Parathyroid adenoma (tissue), 2 donors: ENCODE measurements around the gene TFDP1.

ENCODE experiments used
- H2AFZ ChIP-seq: fragments of 300-600 bp; sonication (generic); one replicate; pipeline ENCODE4 v1.7.0; 2017; ENCODE audit warnings: antibody characterized with exemption, mild to moderate bottlenecking
- H3K27ac ChIP-seq: fragments of 300-600 bp; sonication (generic); one replicate; pipeline ENCODE4 v1.7.0; 2017
- H3K27me3 ChIP-seq: fragments of 300-600 bp; sonication (generic); one replicate; pipeline ENCODE4 v1.7.0; 2017; ENCODE audit warnings: low read length; ENCODE audit not compliant: control insufficient read depth, insufficient read depth
- H3K36me3 ChIP-seq: fragments of 300-600 bp; sonication (generic); one replicate; pipeline ENCODE4 v1.7.0; 2017; ENCODE audit warnings: low read length; ENCODE audit not compliant: control insufficient read depth, insufficient read depth
- H3K4me1 ChIP-seq: fragments of 300-600 bp; sonication (generic); one replicate; pipeline ENCODE4 v1.7.0; 2017; ENCODE audit warnings: control low read depth
- H3K4me2 ChIP-seq: fragments of 300-600 bp; sonication (generic); one replicate; pipeline ENCODE4 v1.7.0; 2017; ENCODE audit warnings: low read length
- H3K4me3 ChIP-seq: fragments of 300-600 bp; sonication (generic); one replicate; pipeline ENCODE4 v1.7.0; 2017; ENCODE audit warnings: low read depth, low read length
- H3K79me2 ChIP-seq: fragments of 300-600 bp; sonication (generic); one replicate; pipeline ENCODE4 v1.7.0; 2017; ENCODE audit warnings: control low read depth
- H3K9ac ChIP-seq: fragments of 300-600 bp; sonication (generic); one replicate; pipeline ENCODE4 v1.7.0; 2017; ENCODE audit warnings: mild to moderate bottlenecking
- H3K9me3 ChIP-seq: fragments of 300-600 bp; sonication (generic); one replicate; pipeline ENCODE4 v1.7.0; 2017; ENCODE audit warnings: low read length; ENCODE audit not compliant: control insufficient read depth
- TF ChIP-seq, protein P1 (sequence below): fragments of 300-600 bp; sonication (generic); IDR thresholded peaks from one replicate; pipeline ENCODE4 v1.7.0; 2017; ENCODE audit warnings: antibody characterized with exemption, mild to moderate bottlenecking
- donor health status: primary hyperparathyroidism.

Gene TFDP1

GRCh38 chr13:113644800-113645199 is 60.2 kb downstream of the TFDP1 start:
- no peaks in the 10 kb centered on the region for H3K36me3 ChIP-seq
- H3K4me2 ChIP-seq = no peak overlapping the region
- H3K4me1 ChIP-seq = peaks cover 11% of the 10 kb centered on the region
- H3K9ac ChIP-seq = no peak overlapping the region
- no peak overlapping the region for H3K4me3 ChIP-seq
- H3K27me3 ChIP-seq = no peaks in the 10 kb centered on the region
- no peak overlapping the region for H2AFZ ChIP-seq
- no peaks in the 10 kb centered on the region for H3K79me2 ChIP-seq
- TF ChIP-seq, protein P1, sequence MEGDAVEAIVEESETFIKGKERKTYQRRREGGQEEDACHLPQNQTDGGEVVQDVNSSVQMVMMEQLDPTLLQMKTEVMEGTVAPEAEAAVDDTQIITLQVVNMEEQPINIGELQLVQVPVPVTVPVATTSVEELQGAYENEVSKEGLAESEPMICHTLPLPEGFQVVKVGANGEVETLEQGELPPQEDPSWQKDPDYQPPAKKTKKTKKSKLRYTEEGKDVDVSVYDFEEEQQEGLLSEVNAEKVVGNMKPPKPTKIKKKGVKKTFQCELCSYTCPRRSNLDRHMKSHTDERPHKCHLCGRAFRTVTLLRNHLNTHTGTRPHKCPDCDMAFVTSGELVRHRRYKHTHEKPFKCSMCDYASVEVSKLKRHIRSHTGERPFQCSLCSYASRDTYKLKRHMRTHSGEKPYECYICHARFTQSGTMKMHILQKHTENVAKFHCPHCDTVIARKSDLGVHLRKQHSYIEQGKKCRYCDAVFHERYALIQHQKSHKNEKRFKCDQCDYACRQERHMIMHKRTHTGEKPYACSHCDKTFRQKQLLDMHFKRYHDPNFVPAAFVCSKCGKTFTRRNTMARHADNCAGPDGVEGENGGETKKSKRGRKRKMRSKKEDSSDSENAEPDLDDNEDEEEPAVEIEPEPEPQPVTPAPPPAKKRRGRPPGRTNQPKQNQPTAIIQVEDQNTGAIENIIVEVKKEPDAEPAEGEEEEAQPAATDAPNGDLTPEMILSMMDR = no peak
- no peaks in the 10 kb centered on the region for H3K9me3 ChIP-seq
- no peak overlapping the region for H3K27ac ChIP-seq

- H3K4me3 ChIP-seq = no peak overlapping the region
- H3K4me2 ChIP-seq = no peak overlapping the region
- no peaks in the 10 kb centered on the region for H3K36me3 ChIP-seq
- no peaks in the 10 kb centered on the region for H3K9me3 ChIP-seq
- TF ChIP-seq, protein P1 = no peak
- peaks cover 11% of the 10 kb centered on the region for H3K4me1 ChIP-seq
- no peaks in the 10 kb centered on the region for H3K27me3 ChIP-seq
- no peak overlapping the region for H2AFZ ChIP-seq
- H3K27ac ChIP-seq = no peak overlapping the region
- H3K79me2 ChIP-seq = no peaks in the 10 kb centered on the region
- H3K9ac ChIP-seq = no peak overlapping the region
Measured at GRCh38 chr13:113645329-113645728, 60.8 kb downstream of the TFDP1 start.

DNA sequence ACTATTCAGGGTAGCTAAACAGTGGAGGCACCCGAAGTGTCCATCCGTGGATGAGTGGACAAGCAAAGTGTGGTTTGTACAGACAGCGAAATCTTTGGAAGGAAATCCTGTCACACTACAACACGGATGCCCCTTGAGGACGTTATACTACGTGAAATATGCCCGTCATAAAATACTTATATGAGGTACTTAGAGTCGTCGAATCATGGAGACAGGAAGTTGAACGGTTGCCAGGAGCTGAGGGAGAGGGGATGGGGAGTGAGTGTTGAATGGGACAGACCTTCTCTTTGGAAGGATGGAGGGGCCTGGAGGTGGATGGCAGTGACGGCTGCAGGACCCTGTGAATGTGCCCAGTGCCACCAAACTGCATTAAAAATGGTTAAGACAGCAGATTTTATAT is 61.8 kb downstream of the TFDP1 start:
- no peaks in the 10 kb centered on the region for H3K36me3 ChIP-seq
- no peak overlapping the region for H3K4me2 ChIP-seq
- TF ChIP-seq, protein P1 = no peak
- no peaks in the 10 kb centered on the region for H3K79me2 ChIP-seq
- H3K4me1 ChIP-seq = peaks cover 11% of the 10 kb centered on the region
- H3K9me3 ChIP-seq = no peaks in the 10 kb centered on the region
- H3K27ac ChIP-seq = no peak overlapping the region
- H3K9ac ChIP-seq = no peak overlapping the region
- H2AFZ ChIP-seq = no peak overlapping the region
- no peak overlapping the region for H3K4me3 ChIP-seq
- no peaks in the 10 kb centered on the region for H3K27me3 ChIP-seq

- H3K4me1 ChIP-seq = peaks cover 11% of the 10 kb centered on the region
- H3K9me3 ChIP-seq = no peaks in the 10 kb centered on the region
- peak overlapping the region; percentile 63 for H3K27ac ChIP-seq
- no peak overlapping the region for H3K9ac ChIP-seq
- H3K4me3 ChIP-seq = no peak overlapping the region
- H2AFZ ChIP-seq = no peak overlapping the region
- TF ChIP-seq, protein P1 = no peak
- H3K4me2 ChIP-seq = peak overlapping the region; percentile 7
- H3K27me3 ChIP-seq = no peaks in the 10 kb centered on the region
- no peaks in the 10 kb centered on the region for H3K36me3 ChIP-seq
- H3K79me2 ChIP-seq = no peaks in the 10 kb centered on the region
Measured at GRCh38 chr13:113646921-113647340, 62.4 kb downstream of the TFDP1 start.
